HG02763 (cell line): ENCODE measurements around the gene DYNC1LI2.

Experiments
- ATAC-seq: cut with Tn5 transposase; IDR thresholded peaks from one replicate; pipeline ENCODE4 v1.9.1; 2021; ENCODE audit warnings: mild to moderate bottlenecking, moderate library complexity; ENCODE audit not compliant: unreplicated experiment

Gene DYNC1LI2

GRCh38 chr16:66740533-66740932 is 10.9 kb downstream of the DYNC1LI2 start:
- no peak for ATAC-seq

DNA sequence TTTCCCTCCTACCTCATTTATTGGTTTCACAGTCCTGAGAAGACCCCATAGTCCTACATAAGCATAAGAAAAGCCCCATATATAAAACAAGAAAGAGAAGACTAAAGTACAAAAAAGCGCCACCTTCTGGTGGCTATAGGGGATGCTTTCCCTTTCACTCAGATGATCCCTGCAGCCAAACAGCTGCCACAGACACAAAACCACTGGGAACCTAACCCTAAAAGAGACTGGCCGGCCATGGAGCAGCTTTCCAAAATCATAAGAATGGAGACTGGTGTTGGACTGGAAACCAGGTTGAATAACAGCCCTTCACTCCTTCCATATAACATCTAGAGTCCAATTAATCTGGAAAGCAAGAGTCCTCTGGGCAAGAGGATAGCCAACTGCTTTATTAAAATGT is 11.4 kb downstream of the DYNC1LI2 start:
- ATAC-seq, result no peak

GRCh38 chr16:66735891-66736290 is 15.5 kb downstream of the DYNC1LI2 start:
- ATAC-seq, result no peak

- no peak for ATAC-seq
Measured at GRCh38 chr16:66731101-66731500, 20.3 kb downstream of the DYNC1LI2 start.

GRCh38 chr16:66728804-66729203 is 22.6 kb downstream of the DYNC1LI2 start:
- no peak for ATAC-seq

GRCh38 chr16:66728117-66728787 is 23.2 kb downstream of the DYNC1LI2 start:
- ATAC-seq, result no peak

- no peak for ATAC-seq
Measured at GRCh38 chr16:66720766-66721165, 30.6 kb downstream of the DYNC1LI2 start.

DNA sequence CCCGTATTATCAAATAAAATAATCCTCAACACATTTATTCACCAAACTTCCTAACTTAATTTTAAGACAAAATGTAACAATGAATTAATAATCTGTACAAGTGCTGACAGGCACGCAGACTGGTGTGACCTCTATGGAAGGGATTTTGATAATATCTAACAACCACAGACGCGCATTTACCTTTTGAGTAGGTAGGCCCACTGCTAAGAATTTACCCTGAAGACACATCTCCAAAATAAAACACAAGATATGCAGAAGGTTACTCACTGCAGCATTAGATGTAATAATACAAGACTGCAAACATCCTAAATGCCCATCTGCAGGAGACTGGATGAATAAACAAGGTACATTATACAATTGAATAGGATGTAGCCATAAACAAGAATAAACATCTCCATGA is 32.2 kb downstream of the DYNC1LI2 start:
- no peak for ATAC-seq

DNA sequence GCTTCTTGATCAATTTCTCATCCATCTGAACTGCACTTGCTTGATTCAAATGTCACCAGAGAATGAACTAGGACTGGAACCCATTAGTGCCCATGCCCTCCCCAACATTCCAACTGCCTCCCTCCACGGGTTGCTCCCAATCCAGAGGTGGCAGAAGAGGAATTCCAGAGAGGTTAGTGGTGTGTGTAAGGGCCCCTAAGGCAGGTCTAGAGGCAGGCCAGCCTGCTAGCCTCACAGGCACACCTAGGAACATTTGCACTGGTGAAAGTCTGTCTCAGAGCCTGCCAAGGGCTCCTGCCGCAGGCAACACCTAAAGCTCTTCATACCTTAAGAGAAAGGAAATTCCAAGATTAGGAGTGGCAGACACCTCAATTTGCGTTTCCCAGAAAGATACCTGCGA is 33.6 kb downstream of the DYNC1LI2 start:
- no peak for ATAC-seq

GRCh38 chr16:66717112-66717675 is 34.2 kb downstream of the DYNC1LI2 start:
- ATAC-seq, result no peak

GRCh38 chr16:66714654-66715307 is 36.6 kb downstream of the DYNC1LI2 start:
- ATAC-seq, result no peak

GRCh38 chr16:66714062-66714461 is 37.3 kb downstream of the DYNC1LI2 start:
- ATAC-seq, result no peak

- ATAC-seq, result no peak
Measured at GRCh38 chr16:66713076-66713475, 38.3 kb downstream of the DYNC1LI2 start.

DNA sequence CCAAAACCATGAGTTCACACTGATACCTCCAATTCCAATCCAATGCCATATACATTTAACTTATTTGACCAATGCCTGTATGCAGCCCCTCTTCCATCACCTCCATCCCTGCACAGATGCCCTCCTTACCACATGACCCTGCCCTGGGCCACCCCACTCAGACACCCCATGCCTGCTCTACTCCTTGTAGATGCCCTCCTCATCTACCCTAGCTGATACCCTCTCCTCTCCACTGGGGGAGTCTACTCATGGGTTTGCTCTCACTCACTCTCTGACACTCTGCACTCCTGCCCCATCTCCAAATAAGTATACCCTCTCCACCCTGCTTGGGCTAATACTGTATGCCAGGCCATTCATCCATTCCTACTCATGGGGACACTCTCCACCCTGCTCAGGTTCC is 38.9 kb downstream of the DYNC1LI2 start:
- no peak for ATAC-seq

DNA sequence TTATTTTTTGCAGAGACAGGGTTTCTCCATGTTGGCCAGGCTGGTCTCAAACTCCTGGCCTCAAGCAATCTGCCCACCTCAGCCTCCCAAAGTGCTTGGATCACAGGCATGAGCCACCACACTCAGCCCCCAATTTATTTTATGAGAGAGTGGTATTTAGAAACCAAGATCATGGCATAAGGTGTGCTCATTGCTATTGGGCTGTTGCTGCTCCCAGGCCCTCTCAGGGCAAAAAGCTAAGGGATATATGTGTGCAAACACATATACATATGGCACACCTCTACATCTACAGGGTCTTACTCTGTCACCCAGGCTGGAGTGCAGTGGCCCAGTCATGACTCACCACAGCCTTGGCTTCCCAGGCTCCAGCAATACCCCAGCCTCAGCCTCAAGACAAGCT is 39.8 kb downstream of the DYNC1LI2 start:
- ATAC-seq, result no peak

- no peak for ATAC-seq
Measured at GRCh38 chr16:66706506-66706880, 44.9 kb downstream of the DYNC1LI2 start.

DNA sequence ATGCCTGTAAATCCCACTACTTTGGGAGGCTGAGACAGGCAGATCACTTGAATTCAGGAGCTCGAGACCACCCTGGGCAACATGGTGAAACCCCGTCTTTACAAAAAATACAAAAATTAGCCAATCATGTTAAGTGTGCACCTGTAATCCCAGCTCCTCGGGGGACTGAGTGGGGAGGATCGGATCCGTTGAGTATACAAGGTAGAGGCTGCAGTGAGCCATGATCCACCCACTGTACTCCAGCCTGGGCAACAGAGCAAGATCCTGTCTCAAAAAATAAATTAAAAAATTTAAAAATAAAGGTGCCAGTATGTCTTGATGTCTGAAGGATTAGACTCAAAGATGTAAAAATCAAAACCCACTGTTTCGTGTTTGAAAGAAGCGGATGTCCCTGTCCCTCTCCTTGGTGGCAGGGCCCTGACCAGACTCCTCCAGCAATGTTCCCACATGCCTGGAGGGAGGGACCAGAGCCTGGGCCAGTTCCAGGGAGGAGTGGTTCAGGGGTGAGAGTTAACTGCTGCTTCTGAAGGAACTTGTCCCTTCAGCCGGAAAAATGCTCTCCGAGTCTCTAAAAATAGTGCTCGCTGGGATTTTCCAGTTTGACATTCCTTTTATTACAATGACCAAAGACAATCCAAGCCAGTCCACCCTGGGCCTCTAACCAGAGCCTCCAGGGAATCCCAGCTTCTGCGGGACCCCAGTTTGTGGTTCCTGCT is 45.5 kb downstream of the DYNC1LI2 start:
- no peak for ATAC-seq

- ATAC-seq, result no peak
Measured at GRCh38 chr16:66703406-66704215, 47.8 kb downstream of the DYNC1LI2 start.

DNA sequence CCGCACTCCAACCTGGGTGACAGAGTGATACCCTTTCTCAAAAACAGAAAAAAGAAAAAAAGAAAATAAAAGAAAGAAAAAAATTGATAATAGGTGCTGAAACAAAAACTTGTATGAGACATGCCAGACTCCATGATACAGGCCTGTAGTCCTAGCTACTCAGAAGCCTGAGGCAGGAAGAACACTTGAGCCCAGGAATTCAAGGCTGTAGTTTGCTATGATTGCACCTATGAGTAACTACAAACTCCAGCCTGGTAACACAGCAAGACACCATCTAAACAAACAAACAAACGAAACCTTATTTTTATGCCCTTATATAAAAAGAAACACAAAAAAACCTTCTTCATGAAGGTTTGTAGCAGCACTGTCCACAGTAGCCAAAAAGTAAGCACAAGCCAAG is 49.9 kb downstream of the DYNC1LI2 start:
- no peak for ATAC-seq

DNA sequence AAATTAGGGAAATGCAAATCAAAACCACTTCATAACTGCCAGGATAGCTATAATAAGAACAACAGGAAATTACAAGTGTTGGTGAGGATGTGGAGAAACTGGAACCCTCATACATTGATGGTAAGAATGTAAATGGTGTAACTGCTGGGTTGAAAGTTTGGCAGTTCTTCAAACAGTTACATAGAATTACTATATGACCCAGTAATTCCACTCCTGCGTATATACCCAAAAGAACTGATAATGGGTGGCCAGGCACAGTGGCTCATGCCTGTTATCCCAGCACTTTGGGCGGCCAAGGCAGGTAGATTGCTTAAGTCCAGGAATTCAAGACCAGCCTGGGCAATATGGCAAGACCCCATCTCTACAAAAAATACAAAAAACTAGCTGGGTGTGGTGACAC is 50.4 kb downstream of the DYNC1LI2 start:
- ATAC-seq, result no peak

DNA sequence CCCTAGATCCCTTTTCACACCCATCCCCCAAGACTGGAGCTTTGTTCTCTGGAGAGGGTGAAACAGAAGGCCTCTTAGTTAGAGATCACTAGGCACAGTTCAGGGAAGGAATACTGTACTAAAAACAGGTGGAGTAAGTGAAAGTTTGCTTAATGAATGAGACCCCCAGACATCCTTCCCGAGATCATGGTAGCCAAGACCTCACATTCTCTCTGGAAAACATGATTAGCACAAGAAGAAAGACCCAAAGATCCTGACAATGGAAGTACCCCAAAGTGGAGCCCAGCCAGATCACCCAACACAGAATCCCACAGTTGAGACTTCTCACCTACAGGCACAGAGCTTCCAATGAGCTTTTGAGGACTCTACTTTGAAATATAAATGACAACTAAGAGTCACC is 51.5 kb downstream of the DYNC1LI2 start:
- no peak for ATAC-seq
